ENCODE data around the gene STAT3. TPM values are rescaled to one million over a fixed set of nuclear protein-coding genes. Genes with fewer than 3 reads are reported as not detected.

The STAT3 gene
- total and polyA plus RNA-seq, 9 of the 15 experiments (the other 6 are each of a cell fraction or from before 2014, with no cell fraction given): 90.0 to 179 (median 114) TPM

DNA sequence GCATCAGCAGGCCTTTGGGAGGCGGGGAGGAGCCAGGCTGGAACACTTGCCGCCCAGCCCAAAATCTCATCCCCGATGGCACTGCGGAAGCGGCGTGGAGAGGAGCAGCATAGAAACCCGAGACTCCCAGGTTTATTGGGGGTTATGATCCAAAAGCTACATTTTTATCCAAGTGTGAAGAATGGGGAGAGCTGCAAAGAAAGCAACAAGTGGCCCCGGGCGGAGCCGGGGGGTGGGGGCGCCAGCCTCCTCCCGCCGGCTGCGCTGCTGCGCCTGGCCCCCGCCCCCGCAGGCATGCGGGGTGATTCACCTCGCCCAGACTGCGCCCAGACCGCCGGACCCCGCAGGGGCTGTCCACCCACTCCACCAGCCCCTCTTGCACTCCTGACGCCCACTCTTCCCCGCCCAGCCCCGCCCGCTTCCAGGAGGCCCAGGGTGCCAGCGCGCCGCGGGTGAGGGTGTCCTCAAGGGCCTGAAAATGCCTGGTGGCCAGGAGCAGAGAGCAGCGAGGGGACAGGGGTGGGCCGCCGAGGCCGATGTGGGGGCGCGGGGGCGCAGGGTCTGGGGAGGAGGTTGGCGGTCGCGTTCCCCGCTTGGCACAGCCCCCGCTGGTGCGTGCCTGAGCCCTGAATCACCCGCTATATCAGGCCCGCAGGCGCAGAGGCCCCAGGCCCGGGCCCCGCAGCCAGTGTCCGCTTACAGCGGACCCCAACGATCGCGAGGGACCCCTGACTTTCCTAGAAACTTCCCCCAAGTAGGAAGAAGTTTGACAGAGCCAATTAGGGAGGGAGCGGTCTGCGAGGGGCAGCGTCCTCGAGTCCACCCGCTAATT lies 33.5 kb upstream of the STAT3 start (continued):
- no peak for TF ChIP-seq THRA (IDR thresholded peaks at IDR 0.05)
- TF ChIP-seq, protein P1, sequence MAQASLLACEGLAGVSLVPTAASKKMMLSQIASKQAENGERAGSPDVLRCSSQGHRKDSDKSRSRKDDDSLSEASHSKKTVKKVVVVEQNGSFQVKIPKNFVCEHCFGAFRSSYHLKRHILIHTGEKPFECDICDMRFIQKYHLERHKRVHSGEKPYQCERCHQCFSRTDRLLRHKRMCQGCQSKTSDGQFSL (CRISPR knock-in tag; IDR thresholded peaks at IDR 0.05): no peak
- TF ChIP-seq, protein P1 (tag; IDR thresholded peaks at IDR 0.05): no peak
- TF ChIP-seq CREM (IDR thresholded peaks at IDR 0.05; ENCODE audit: low read depth): peak; percentile 18; the same call in 1 of the 2 replicates
- TF ChIP-seq CTBP1 (IDR thresholded peaks at IDR 0.05; ENCODE audit: borderline replicate concordance): no peak
- TF ChIP-seq YY1 (IDR thresholded peaks at IDR 0.05; ENCODE audit: borderline replicate concordance in 1 of 3, control insufficient read depth in 1 of 3, extremely low read depth in 1 of 3, insufficient read depth in 3 of 3, insufficient read length in 1 of 3, insufficient replicate concordance in 2 of 3, low read depth in 1 of 3, low read length in 2 of 3): no peak
- no peak for TF ChIP-seq SAFB2 (IDR thresholded peaks at IDR 0.05; ENCODE audit: borderline replicate concordance, low read depth, low read length, severe bottlenecking)
- TF ChIP-seq TBP (optimal IDR thresholded peaks at IDR 0.05; ENCODE audit: low read depth, low read length): no peak
- TF ChIP-seq ETV5 (CRISPR knock-in tag; IDR thresholded peaks at IDR 0.05; ENCODE audit: low read depth): no peak
- TF ChIP-seq, protein P2, sequence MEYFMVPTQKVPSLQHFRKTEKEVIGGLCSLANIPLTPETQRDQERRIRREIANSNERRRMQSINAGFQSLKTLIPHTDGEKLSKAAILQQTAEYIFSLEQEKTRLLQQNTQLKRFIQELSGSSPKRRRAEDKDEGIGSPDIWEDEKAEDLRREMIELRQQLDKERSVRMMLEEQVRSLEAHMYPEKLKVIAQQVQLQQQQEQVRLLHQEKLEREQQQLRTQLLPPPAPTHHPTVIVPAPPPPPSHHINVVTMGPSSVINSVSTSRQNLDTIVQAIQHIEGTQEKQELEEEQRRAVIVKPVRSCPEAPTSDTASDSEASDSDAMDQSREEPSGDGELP (CRISPR knock-in tag; IDR thresholded peaks at IDR 0.05; ENCODE audit: borderline replicate concordance): peak; percentile 17; the same call in 1 of the 2 replicates
- no peak for TF ChIP-seq PTRF (tag; IDR thresholded peaks at IDR 0.05)
- no peak for TF ChIP-seq ZNF224 (CRISPR knock-in tag; IDR thresholded peaks at IDR 0.05)
- no peak for TF ChIP-seq TARDBP (IDR thresholded peaks at IDR 0.05)
